Gastroesophageal sphincter (tissue), 4 donors: Measurements from ENCODE around the gene PTBP1. TPM values are rescaled to one million over a fixed set of nuclear protein-coding genes. Genes with fewer than 3 reads are reported as not detected.

Experiments used
- ATAC-seq: fragments of 150-250 bp; one replicate; pipeline ENCODE4 v1.9.1; 2016; ENCODE audit warnings: mild to moderate bottlenecking, moderate library complexity
- H3K27ac ChIP-seq, 4 donors: fragments of 200-600 bp; sonication (generic) in 3 of 4; 1 replicate in 3 of 4; 2 replicates in 1 of 4; pipeline ENCODE4 v1.5.1; 2016 to 2019
- H3K27me3 ChIP-seq: fragments of 200-600 bp; sonication (generic); one replicate; pipeline ENCODE4 v1.5.1; 2019
- H3K36me3 ChIP-seq, 2 donors: fragments of 200-600 bp; sonication (generic); one replicate each; pipeline ENCODE4 v1.5.1; 2019; ENCODE audit warnings: control low read depth in 1 of 2
- H3K4me1 ChIP-seq, 3 donors: fragments of 200-600 bp; sonication (generic); 1 replicate in 2 of 3; 2 replicates in 1 of 3; pipeline ENCODE4 v1.5.1; 2016 to 2019; ENCODE audit warnings: control low read depth in 2 of 3
- H3K4me3 ChIP-seq, 2 donors: fragments of 200-600 bp; sonication (generic); one replicate each; pipeline ENCODE4 v1.5.1; 2019; ENCODE audit warnings: mild to moderate bottlenecking in 1 of 2, moderate library complexity in 1 of 2
- H3K9me3 ChIP-seq, 3 donors: fragments of 200-600 bp; sonication (generic); one replicate each; pipeline ENCODE4 v1.5.1; 2017 to 2019; ENCODE audit warnings: control low read depth in 2 of 3
- CTCF ChIP-seq, 4 experiments: fragments of 200-600 bp in 2 of 4; fragments of 450-650 bp in 2 of 4; sonication (generic) in 1 of 4; IDR thresholded peaks; one replicate each; pipeline ENCODE4 v1.5.1; 2017 to 2019; ENCODE audit warnings: antibody characterized with exemption in 4 of 4, mild to moderate bottlenecking in 2 of 4, moderate library complexity in 2 of 4
- EP300 ChIP-seq: sonication (generic); formaldehyde crosslinking; IDR thresholded peaks from one replicate; pipeline ENCODE4 v1.6.1; 2017; ENCODE audit warnings: antibody characterized with exemption, mild to moderate bottlenecking
- POLR2A ChIP-seq, 2 donors: fragments of 450-650 bp; IDR thresholded peaks; one replicate each; pipeline ENCODE4 v1.6.1; 2017; ENCODE audit warnings: antibody characterized with exemption in 2 of 2, mild to moderate bottlenecking in 2 of 2, moderate library complexity in 1 of 2
- POLR2AphosphoS5 ChIP-seq: sonication (generic); formaldehyde crosslinking; IDR thresholded peaks from one replicate; pipeline ENCODE4 v1.6.1; 2017; ENCODE audit warnings: antibody characterized with exemption
- WGBS, 2 donors: methylation state at CpG; one replicate each; pipeline ENCODE4 v1.1.5; 2018; ENCODE audit warnings: low coverage in 1 of 2; 5-methylcytosine and 5-hydroxymethylcytosine counted together
- total RNA-seq, 4 donors: library from RNA; depleted of rRNA; stranded (reverse); fragments of >200 nt; gene quantifications; one replicate each; pipeline ENCODE4 v1.1.0, GENCODE V29; 2016

PTBP1 gene
- total RNA-seq, 4 donors from 2014 or later = 68.6 to 95.6 (median 79.3) TPM

GRCh38 chr19:803099-803561 is 5.9 kb downstream of the PTBP1 start:
- no peaks in the 10 kb centered on the region for H3K27me3 ChIP-seq
- TF ChIP-seq POLR2A (IDR thresholded peaks at IDR 0.05) (no peak), POLR2AphosphoS5 (no peak), EP300 (no peak), CTCF (IDR thresholded peaks at IDR 0.05) (no peak)
- peak overlapping the region in 3 of 4 donors; percentile 63 to 99 (median 71) for H3K27ac ChIP-seq
- peaks cover 0 to 64% of the 10 kb centered on the region in 2 donors for H3K36me3 ChIP-seq
- H3K9me3 ChIP-seq = no peaks in the 10 kb centered on the region
- peaks cover 5 to 88% (median 54%) of the 10 kb centered on the region in 3 donors for H3K4me1 ChIP-seq
- WGBS, 2 donors = 20% methylated on average over 4 of the region's 17 CpGs; no CpG with 5 or more reads in 1 of the 2 donors
- H3K4me3 ChIP-seq = peak overlapping the region in 1 of 2 donors; percentile 98
- ATAC-seq = no peak

- peak overlapping the region in 2 of 4 donors; percentile 71 to 99 for H3K27ac ChIP-seq
Measured at GRCh38 chr19:803686-804418, 6.6 kb downstream of the PTBP1 start.

GRCh38 chr19:804419-805165 is 7.3 kb downstream of the PTBP1 start:
- peak overlapping the region in 1 of 4 donors; percentile 0 for H3K27ac ChIP-seq
- H3K4me1 ChIP-seq = peaks cover 5 to 74% (median 41%) of the 10 kb centered on the region in 3 donors
- WGBS, 2 donors = no CpG with 5 or more reads among the region's 53 CpGs
- TF ChIP-seq CTCF (IDR thresholded peaks at IDR 0.05) (no peak), EP300 (no peak), POLR2AphosphoS5 (no peak), POLR2A (IDR thresholded peaks at IDR 0.05) (no peak)
- no peak for ATAC-seq
- H3K4me3 ChIP-seq = no peak overlapping the region
- no peaks in the 10 kb centered on the region for H3K27me3 ChIP-seq
- peaks cover 0 to 79% of the 10 kb centered on the region in 2 donors for H3K36me3 ChIP-seq
- H3K9me3 ChIP-seq = no peaks in the 10 kb centered on the region

More at GRCh38 chr19:803686-804418, 6.6 kb downstream of the PTBP1 start:
- H3K27me3 ChIP-seq = no peaks in the 10 kb centered on the region
- ATAC-seq = no peak
- no peaks in the 10 kb centered on the region for H3K9me3 ChIP-seq
- H3K4me1 ChIP-seq = peaks cover 5 to 81% (median 48%) of the 10 kb centered on the region in 3 donors
- no peak overlapping the region for H3K4me3 ChIP-seq
- no peak for TF ChIP-seq EP300
- no peak for TF ChIP-seq CTCF (IDR thresholded peaks at IDR 0.05)
- TF ChIP-seq POLR2AphosphoS5 = no peak
- TF ChIP-seq POLR2A (IDR thresholded peaks at IDR 0.05) = no peak
- WGBS, 2 donors = 71% methylated on average over 10 of the region's 31 CpGs; no CpG with 5 or more reads in 1 of the 2 donors
- H3K36me3 ChIP-seq = peaks cover 0 to 72% of the 10 kb centered on the region in 2 donors

GRCh38 chr19:805166-805551 is 7.9 kb downstream of the PTBP1 start:
- Histone ChIP-seq H3K27me3 (no peaks in the 10 kb centered on the region), H3K4me3 (no peak overlapping the region), H3K27ac (no peak overlapping the region), H3K9me3 (no peaks in the 10 kb centered on the region), H3K36me3 (peaks cover 0 to 81% of the 10 kb centered on the region in 2 donors), H3K4me1 (peaks cover 5 to 68% (median 35%) of the 10 kb centered on the region in 3 donors)
- ATAC-seq = no peak
- TF ChIP-seq CTCF (IDR thresholded peaks at IDR 0.05) (no peak), EP300 (no peak), POLR2AphosphoS5 (no peak), POLR2A (IDR thresholded peaks at IDR 0.05) (no peak)
- no CpG with 5 or more reads among the region's 33 CpGs for WGBS, 2 donors
